Measurements from ENCODE around the gene CFAP74.

DNA sequence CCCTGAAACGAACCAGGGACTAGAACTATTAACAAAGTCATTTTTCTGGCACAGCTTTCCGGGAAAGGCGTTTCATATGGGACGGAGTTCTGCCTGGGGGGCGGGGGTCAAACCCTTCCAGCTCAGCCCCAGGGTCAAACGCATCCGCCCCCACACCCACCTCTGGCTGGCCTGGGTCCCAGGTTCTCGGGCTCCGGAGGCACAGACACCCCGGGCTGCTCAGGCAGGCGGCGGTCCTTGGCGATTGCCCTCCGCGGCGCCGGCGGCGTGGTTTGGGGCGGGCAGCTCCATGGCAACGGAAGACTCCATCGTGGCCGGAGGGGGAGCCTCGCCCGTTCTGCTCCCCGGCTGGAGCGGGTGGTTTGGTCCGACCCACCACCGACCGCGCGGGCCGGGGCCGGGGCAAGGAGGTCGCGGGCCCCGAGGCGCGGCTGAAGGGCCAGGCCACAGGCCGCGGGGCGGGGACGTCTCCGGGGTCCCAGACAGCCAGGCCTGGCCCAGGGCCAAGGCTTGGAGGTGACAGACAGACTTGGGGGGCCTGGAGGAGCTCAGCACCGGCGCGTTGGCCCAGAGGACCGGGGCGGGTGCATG is at the start of gene CFAP74:
- TF ChIP-seq EZH2 (IDR thresholded peaks at IDR 0.05; ENCODE audit: borderline replicate concordance, low read depth, low read length, poor library complexity, severe bottlenecking) = peak; percentile 55
- TF ChIP-seq, protein P1, sequence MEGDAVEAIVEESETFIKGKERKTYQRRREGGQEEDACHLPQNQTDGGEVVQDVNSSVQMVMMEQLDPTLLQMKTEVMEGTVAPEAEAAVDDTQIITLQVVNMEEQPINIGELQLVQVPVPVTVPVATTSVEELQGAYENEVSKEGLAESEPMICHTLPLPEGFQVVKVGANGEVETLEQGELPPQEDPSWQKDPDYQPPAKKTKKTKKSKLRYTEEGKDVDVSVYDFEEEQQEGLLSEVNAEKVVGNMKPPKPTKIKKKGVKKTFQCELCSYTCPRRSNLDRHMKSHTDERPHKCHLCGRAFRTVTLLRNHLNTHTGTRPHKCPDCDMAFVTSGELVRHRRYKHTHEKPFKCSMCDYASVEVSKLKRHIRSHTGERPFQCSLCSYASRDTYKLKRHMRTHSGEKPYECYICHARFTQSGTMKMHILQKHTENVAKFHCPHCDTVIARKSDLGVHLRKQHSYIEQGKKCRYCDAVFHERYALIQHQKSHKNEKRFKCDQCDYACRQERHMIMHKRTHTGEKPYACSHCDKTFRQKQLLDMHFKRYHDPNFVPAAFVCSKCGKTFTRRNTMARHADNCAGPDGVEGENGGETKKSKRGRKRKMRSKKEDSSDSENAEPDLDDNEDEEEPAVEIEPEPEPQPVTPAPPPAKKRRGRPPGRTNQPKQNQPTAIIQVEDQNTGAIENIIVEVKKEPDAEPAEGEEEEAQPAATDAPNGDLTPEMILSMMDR (conservative IDR thresholded peaks at IDR 0.05; ENCODE audit: low read depth, low read length) = no peak
